GM18907 (cell line): ENCODE results near the gene ACE.

Experiments used
- ATAC-seq: cut with Tn5 transposase; IDR thresholded peaks from one replicate; pipeline ENCODE4 v1.9.1; 2021; ENCODE audit warnings: mild to moderate bottlenecking, moderate library complexity; ENCODE audit not compliant: unreplicated experiment

The ACE gene

GRCh38 chr17:63476854-63477479 lies at the start of gene ACE:
Gene ACE, plus strand, starts transcription at chr17:63477061. Its CDS starts 34 bp downstream, at chr17:63477095.
- no peak for ATAC-seq

GRCh38 chr17:63429766-63430165 lies 47.1 kb upstream of the ACE start:
- ATAC-seq = no peak

- no peak for ATAC-seq
Observed at GRCh38 chr17:63430223-63430622, 46.6 kb upstream of the ACE start.

- ATAC-seq = no peak
Observed at GRCh38 chr17:63431618-63431938, 45.3 kb upstream of the ACE start.

GRCh38 chr17:63431939-63432804 lies 44.7 kb upstream of the ACE start:
- ATAC-seq = no peak

GRCh38 chr17:63433746-63434591 lies 42.9 kb upstream of the ACE start:
- ATAC-seq = no peak

GRCh38 chr17:63434951-63435571 lies 41.8 kb upstream of the ACE start:
- ATAC-seq = no peak

- ATAC-seq = no peak
Observed at GRCh38 chr17:63435681-63436522, 41.0 kb upstream of the ACE start.

- no peak for ATAC-seq
Observed at GRCh38 chr17:63436523-63437110, 40.2 kb upstream of the ACE start.

GRCh38 chr17:63437287-63438091 lies 39.4 kb upstream of the ACE start:
- ATAC-seq = no peak

- ATAC-seq = no peak
Observed at GRCh38 chr17:63438092-63439051, 38.5 kb upstream of the ACE start.

- no peak for ATAC-seq
Observed at GRCh38 chr17:63439687-63440086, 37.2 kb upstream of the ACE start.

- ATAC-seq = no peak
Observed at GRCh38 chr17:63440127-63440769, 36.6 kb upstream of the ACE start.

- ATAC-seq = no peak
Observed at GRCh38 chr17:63440770-63441335, 36.0 kb upstream of the ACE start.

- no peak for ATAC-seq
Observed at GRCh38 chr17:63441654-63442053, 35.2 kb upstream of the ACE start.

GRCh38 chr17:63442074-63442473 lies 34.8 kb upstream of the ACE start:
- no peak for ATAC-seq

- no peak for ATAC-seq
Observed at GRCh38 chr17:63442549-63443035, 34.3 kb upstream of the ACE start.
